GM03348 (cell line): ENCODE data around the gene ID2.

Experiments used
- DNase-seq: peaks from one replicate; pipeline ENCODE4 v3.0.0; 2012; ENCODE audit warnings: low spot score

Gene ID2

DNA sequence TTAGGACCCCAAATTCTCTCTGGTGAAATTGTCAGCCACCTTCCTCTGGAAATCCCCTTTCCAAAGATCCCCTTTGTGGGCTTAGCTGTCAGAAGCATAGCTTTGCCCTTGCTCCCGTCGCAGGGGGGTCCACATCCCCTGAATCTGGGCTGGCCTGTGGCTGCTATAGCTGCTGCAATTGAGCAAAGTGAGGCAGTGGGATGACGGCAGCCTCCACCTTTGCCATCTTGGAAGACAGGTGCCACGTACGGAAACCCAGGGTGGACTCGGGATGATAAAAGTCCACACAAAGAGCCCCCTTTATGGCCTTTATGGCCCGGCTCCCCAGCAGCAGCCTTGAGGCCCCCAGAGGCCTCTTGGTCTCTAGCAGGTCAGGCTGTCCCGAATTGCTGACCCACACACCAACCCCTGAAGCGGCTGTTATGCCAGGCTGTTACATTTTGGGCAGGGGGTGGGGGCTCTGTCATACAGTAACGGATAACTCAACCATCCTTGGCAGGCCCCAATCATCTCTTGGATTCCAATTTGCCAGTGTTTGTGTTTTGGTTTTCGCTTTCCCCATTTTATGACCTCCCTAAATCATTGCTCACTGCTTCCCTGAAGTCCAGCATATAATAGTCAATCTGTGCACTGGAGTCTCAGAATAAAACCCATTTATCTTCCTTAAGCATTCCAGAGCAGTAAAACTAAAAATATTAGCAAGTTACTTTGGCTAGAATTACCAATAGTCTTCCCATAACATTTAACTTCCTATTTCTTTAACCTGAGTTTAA is 33.2 kb upstream of the ID2 start:
- DNase-seq, result no peak

GRCh38 chr2:8649718-8650117 is 32.1 kb upstream of the ID2 start:
- no peak for DNase-seq

- DNase-seq, result no peak
Observed at GRCh38 chr2:8650256-8650655, 31.6 kb upstream of the ID2 start.

DNA sequence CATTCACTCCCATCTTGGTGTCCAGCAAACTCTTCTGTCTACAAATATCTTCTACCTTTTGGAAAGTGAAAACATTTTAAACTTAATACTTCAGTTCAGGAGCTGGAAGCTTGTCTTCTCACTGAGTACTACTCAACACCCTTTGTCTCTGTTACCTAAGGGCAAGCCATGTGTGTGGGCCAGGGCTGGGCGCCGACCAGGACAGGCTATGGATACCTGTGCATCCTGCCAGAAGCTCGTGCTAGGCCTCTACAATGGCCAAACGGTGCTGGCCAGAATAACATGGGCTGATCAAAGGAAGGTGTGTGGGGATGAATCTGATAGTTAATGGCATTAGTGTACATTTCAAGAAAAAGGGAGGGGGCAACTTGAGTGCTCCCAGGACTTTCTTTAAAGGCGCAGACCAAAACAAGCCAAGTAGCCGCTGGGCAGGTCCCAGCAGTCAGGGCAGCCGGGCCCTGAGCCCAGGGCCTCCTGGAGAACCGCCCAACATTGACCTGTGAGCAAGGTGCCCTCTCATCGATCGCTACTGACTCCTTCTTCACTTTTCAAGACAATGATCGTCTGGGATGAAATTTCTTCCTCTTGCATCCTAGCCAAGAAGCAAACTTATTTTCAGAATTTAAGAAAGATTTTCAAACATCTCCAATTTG is 29.0 kb upstream of the ID2 start:
- DNase-seq, result no peak

DNA sequence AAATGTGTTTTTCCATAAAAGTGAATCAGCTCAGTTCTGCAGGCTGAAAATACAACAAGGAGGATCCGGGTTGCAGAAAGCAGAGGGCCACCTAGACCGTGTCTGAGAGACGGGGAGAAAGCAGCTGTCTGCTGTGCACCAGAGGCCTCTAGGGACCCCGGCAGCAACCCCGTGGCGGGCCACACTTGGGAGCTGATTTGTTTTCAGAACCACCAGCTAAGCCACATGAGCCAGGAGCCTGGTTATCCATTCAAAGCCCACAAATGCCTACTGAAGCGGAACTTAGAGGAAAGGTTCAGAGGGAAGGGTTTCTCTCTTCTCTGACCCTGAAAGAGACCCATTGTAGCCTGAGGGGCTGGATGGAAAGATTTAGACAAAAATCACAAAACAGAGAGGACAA is 28.4 kb upstream of the ID2 start:
- DNase-seq, result no peak

- no peak for DNase-seq
Observed at GRCh38 chr2:8654041-8654440, 27.8 kb upstream of the ID2 start.

- no peak for DNase-seq
Observed at GRCh38 chr2:8654483-8654882, 27.4 kb upstream of the ID2 start.

DNA sequence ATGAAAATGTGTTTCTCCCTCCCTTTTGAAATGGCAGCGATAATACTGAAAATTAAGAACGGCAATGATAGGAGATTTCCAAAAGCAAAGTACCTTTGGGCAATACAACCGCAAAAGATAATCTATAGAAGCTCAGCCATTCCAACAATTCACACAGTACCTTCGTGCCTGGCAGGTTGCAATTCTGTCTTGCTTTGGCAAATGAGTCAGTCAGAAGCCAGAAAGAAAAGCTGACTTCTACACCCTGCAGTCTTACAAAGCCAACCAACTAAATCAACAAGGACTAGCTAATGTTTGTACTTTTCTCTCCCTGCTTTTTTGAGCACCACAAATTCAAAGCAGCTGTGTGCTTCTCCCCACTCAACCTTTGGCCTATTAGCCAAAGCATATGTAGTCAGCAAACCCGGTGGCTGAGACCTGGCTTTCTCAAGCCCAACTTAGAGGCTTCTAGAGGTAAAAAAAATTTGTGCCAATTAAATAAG is 25.7 kb upstream of the ID2 start:
- peak; percentile 65 for DNase-seq

DNA sequence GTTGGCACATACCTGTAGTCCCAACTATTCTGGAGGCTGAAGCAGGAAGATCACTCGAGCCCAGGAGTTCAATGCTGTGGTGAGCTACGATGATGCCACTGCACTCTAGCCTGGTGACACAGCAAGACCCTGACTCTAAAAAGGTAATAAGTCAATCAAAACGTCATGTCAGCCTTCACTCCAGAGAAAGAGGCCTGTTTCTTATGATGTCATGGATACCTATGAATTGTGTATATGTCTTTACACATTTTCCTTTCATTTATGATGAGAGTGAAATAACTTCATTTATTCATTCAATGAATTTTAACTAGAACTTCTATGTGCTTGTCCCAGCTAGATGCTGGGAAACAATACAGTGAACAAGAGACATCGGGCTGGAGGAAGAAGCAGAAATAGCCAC is 25.0 kb upstream of the ID2 start:
- no peak for DNase-seq

DNA sequence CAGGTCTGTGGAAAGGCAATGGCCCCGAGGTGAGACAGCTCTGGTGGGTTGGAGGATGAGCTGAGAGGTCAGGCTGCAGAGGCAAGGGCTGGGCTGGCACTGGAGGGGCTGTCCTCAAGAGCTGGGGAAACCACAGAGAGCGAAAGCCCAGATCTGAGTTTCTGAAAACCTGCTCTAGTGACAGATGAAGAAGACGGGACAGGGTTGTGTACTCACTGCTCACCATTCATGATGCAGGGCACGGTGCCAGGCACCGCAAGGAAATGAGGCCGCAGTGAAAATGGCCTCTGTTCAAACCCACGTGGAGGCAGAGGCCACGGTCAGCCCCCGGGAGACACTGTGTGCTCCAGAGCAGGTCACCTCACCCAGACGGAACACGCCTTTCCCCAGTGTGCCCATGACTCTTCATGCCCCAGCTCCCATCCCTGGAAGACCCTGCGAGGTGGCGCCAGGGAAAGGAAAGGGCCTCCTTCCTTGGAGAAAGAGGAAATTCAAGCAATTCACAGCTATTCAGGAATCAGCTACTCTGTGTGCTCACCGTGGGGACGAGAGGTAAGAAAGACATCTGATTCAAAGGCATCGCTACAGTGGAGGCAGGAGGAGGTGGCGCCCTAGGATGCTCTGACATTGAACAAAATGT is 24.3 kb upstream of the ID2 start:
- no peak for DNase-seq

- no peak for DNase-seq
Observed at GRCh38 chr2:8658064-8658862, 23.6 kb upstream of the ID2 start.

DNA sequence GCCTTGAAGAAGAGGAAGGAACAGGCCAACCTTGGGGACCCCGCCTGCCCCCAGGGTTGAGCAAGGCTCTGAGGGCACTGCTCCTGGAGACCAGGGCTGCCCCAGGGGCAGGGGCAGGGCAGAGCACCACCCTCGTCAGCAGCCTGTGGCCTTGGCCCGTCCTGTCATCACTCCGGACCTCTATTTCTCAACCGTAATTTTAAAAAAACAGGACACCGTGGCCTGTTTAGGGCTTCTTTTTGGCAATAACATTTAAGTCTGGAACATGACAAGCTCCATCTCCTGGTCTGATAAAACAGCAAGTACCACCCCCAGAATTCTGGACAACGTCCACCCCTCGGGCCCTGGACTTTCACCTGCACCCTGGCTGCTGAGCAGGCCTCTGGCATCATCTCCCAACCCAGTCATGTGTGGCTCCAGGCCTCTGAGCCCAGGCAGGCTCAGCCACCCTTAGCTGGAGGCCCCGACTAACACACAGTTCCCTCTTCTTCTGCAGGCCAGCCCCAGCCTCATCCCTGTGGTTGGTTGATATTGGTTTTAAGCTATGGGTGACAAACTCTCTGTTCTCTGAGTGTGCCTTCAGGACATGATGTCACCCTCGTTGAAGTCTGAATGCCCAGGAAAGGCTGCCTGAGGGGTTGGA is 22.6 kb upstream of the ID2 start:
- DNase-seq, result no peak

- no peak for DNase-seq
Observed at GRCh38 chr2:8659735-8660492, 21.9 kb upstream of the ID2 start.

GRCh38 chr2:8661235-8661634 is 20.6 kb upstream of the ID2 start:
- DNase-seq, result no peak

DNA sequence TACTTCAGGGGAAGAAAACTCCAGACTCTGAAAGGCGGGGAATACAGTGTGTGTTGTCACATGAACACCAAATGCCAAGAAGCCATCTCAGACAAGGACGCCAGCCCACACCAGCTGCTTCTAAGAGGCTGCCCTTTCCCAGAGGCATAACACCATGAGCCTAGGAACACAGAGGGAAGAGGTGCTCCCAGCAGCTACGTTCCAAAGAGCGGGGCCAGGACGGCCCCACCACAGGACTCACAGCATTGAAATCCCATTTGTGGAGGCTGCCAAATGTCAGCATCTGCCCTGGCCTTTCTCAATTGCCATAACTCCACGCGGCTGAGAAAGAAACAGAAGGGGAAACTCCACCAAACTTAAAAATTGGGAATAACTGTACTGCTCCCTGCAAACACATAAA is 20.1 kb upstream of the ID2 start:
- DNase-seq, result peak; percentile 71

DNA sequence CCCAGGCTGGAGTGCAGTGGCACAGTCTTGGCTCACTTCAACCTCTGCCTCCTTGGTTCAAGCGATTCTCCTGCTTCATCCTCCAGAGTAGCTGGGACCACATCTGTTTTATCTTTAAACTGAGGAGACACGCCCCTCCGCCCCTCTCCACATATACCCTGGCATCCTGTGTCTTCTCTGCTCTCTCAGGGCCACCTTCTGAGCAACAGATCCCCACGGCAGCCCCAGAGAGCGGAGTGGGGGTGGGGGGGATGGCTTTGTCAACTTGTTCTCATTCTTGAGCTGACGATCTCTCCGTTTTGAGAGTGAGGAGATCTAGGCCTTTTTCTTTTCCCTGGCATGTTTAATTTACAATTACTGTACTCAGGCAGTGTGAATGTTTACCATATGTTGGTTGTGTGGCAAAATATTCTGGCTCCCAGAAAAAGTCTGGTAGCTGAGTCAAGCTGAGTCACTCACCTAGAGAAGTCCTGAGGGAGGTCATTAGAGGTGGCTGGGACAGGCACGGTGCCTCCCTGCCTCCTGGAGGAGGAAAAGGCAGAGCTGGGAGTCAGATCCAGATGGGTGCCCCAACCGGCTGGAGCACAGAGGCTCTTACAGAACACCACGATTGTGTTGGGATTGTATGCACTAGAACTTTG is 19.5 kb upstream of the ID2 start:
- peak; percentile 82 for DNase-seq

- no peak for DNase-seq
Observed at GRCh38 chr2:8663997-8664396, 17.9 kb upstream of the ID2 start.

DNA sequence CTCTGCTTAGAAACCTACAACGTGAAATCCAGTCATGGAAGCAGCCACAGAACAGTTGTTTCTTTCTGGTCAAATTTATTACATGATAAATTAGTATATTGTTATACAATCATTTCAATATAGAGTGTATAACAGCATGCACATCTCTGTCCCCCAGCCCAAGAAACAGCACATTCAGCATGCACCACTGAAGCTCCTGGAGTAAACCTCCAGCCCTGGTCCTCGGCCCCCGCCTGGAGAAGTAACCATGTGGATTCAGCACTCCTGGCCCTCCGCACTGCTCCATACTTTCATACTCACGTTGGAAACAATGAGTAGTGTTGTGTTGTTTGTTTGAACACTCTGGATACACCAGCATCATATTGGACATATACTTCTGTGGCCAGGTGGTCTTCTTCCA is 15.3 kb upstream of the ID2 start:
- no peak for DNase-seq

- DNase-seq, result no peak
Observed at GRCh38 chr2:8667896-8668512, 13.9 kb upstream of the ID2 start.

GRCh38 chr2:8669157-8669817 is 12.6 kb upstream of the ID2 start:
- DNase-seq, result peak; percentile 80
